ENCODE measurements around the gene LRMDA. TPM values are rescaled to one million over a fixed set of nuclear protein-coding genes. Genes with fewer than 3 reads are reported as not detected.

Gene LRMDA
- total RNA-seq, 3 donors from 2014 or later, result 9.4 to 14.9 (median 10.3) TPM

DNA sequence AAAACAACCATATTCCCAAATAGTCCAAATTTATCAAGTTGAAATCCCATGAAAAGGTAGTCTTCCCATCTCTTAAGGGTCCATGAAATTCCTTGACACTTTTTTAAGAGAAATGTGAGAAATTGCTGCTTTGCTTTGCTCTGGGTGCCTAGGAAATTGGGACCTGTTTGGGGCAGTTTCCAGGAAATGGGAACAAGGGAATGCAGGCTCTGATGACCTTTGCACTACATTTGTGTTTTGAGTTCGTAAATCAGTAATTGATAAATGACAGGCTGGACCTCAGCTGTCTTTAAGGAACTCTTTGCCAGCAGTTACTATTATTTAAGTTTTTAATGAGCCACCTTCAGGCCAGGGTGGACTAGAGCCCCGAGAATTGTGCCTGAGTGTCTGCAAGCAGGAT lies 203.5 kb downstream of the LRMDA start:
- intact Hi-C loops (cut with DNase I, micrococcal nuclease), result no loop called here
- TF ChIP-seq, protein P1, sequence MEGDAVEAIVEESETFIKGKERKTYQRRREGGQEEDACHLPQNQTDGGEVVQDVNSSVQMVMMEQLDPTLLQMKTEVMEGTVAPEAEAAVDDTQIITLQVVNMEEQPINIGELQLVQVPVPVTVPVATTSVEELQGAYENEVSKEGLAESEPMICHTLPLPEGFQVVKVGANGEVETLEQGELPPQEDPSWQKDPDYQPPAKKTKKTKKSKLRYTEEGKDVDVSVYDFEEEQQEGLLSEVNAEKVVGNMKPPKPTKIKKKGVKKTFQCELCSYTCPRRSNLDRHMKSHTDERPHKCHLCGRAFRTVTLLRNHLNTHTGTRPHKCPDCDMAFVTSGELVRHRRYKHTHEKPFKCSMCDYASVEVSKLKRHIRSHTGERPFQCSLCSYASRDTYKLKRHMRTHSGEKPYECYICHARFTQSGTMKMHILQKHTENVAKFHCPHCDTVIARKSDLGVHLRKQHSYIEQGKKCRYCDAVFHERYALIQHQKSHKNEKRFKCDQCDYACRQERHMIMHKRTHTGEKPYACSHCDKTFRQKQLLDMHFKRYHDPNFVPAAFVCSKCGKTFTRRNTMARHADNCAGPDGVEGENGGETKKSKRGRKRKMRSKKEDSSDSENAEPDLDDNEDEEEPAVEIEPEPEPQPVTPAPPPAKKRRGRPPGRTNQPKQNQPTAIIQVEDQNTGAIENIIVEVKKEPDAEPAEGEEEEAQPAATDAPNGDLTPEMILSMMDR (IDR thresholded peaks at IDR 0.05), result no peak
- H3K9me3 ChIP-seq, result no peaks in the 10 kb centered on the region
- H3K36me3 ChIP-seq (ENCODE audit: low read depth), result no peaks in the 10 kb centered on the region
- no peak overlapping the region for H3K4me3 ChIP-seq
- H3K4me1 ChIP-seq (ENCODE audit: low read depth), result no peaks in the 10 kb centered on the region
- DNase-seq (no peak), ATAC-seq (no peak)

DNA sequence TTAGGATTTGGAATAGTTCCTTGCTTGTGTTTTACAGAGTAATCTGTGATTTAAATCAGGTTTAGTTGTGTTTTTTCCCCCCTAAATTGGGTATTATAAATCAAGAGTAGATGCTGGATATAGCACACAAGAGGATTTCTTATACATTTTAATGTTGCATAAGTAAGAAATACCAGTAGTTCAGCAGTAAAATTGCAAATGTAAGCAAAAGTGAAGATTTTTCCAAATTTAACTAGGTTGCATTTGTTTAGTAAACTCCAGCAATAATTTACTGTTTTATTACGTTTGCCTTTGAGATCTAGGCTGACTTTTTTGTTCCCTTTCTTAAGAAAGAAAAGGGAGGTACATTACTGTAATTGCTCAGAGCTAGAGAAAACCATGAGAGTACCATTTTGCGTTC lies 207.3 kb downstream of the LRMDA start:
- DNase-seq (no peak), ATAC-seq (no peak)
- Histone ChIP-seq H3K36me3 (ENCODE audit: low read depth) (no peaks in the 10 kb centered on the region), H3K4me3 (no peak overlapping the region), H3K4me1 (ENCODE audit: low read depth) (no peaks in the 10 kb centered on the region), H3K9me3 (no peaks in the 10 kb centered on the region)
- TF ChIP-seq, protein P1 (IDR thresholded peaks at IDR 0.05), result no peak
- intact Hi-C loops (cut with DNase I, micrococcal nuclease), result no loop called here

DNA sequence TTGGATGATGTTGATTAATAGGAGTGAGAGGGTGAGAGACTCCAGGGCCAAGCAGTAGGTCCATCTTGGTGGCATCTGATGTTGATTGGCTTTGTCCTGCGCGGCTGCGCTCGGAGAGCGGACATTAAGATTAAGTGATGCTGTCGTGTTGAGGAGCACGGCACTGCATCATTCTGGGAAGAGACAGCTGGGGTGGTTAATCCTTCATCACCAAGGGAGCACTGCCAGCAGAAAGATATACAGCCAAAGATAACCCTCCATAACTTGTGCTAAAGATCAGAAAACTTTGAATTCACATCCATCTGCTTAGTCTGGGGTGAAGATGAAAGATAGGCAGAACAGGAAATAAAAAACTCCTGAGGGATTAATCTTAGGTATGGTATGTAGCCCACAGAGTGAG lies 208.3 kb downstream of the LRMDA start:
- ATAC-seq (no peak), DNase-seq (no peak)
- Histone ChIP-seq H3K9me3 (no peaks in the 10 kb centered on the region), H3K36me3 (ENCODE audit: low read depth) (no peaks in the 10 kb centered on the region), H3K4me1 (ENCODE audit: low read depth) (no peaks in the 10 kb centered on the region), H3K4me3 (no peak overlapping the region)
- intact Hi-C loops (cut with DNase I, micrococcal nuclease), result no loop called here
- TF ChIP-seq, protein P1 (IDR thresholded peaks at IDR 0.05), result no peak

DNA sequence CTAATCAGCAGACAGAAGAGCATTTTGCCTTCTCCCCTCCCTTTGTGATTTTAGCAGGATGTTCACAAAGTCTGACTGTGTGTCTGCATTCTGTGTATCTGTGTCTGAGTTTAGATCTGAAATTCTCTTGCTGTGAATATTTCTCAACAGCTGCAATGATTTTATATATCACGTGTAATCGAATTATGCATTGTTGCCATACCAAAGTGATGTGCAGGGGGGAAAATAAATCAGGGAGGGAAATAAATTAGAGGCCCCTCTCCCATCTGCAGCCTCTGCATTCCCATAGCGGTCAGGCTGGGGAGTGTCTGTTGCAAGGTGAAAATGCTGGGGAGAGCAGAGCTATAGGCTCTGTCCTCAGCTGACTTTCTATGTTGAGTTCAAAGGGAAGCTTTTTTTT lies 209.0 kb downstream of the LRMDA start:
- TF ChIP-seq, protein P1 (IDR thresholded peaks at IDR 0.05), result no peak
- ATAC-seq (peak; percentile 37), DNase-seq (no peak)
- Histone ChIP-seq H3K9me3 (no peaks in the 10 kb centered on the region), H3K4me1 (ENCODE audit: low read depth) (no peaks in the 10 kb centered on the region), H3K36me3 (ENCODE audit: low read depth) (no peaks in the 10 kb centered on the region), H3K4me3 (no peak overlapping the region)
- intact Hi-C loops (cut with DNase I, micrococcal nuclease), result no loop called here

DNA sequence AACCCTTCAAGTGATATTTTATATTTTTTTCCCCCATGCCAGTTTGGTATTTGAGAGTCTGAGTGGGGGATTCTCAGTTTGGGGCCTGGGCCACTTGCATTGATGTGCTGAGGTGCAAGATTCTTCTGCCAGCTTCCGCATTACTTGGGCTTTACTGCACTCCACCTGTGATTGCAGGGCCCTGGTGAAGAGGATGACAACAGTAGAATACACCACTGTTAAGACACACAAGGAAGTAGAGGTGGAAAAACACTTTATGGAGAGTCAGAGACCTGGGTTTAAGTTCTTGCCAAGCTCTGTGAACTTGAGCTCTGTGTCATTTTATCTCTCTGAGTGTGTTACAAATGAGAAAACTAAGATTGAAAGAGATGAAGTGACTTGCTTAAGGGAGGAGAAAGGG lies 209.4 kb downstream of the LRMDA start:
- ATAC-seq (peak; percentile 96), DNase-seq (peak in 2 of 3 donors; percentile 53 to 67)
- TF ChIP-seq, protein P1 (IDR thresholded peaks at IDR 0.05), result no peak
- intact Hi-C loops (cut with DNase I, micrococcal nuclease), result no loop called here
- Histone ChIP-seq H3K4me3 (no peak overlapping the region), H3K36me3 (ENCODE audit: low read depth) (no peaks in the 10 kb centered on the region), H3K9me3 (no peaks in the 10 kb centered on the region), H3K4me1 (ENCODE audit: low read depth) (no peaks in the 10 kb centered on the region)

DNA sequence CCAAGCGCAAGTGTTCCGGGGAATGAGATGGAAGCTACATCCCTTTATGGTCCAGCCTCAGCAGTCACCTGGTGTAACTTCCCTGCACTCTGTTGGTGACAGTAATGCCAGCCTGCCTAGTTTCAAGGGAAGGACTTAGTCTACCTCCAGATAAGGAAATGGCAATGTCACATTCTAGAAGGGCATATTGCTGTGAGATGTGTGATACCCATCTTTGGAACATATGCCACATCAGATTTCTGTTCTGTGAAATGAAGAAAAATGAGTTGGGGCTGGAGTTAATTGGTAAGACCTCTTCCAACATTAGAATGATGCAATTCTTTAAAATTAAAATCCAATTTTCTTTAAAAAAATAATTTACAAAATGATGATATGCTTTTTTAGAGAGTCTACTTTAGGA lies 212.0 kb downstream of the LRMDA start:
- TF ChIP-seq, protein P1 (IDR thresholded peaks at IDR 0.05), result no peak
- no peak for ATAC-seq

More for the DNA sequence above, 212.0 kb downstream of the LRMDA start:
- intact Hi-C loops (cut with DNase I, micrococcal nuclease), result no loop called here
- DNase-seq, result no peak
- no peaks in the 10 kb centered on the region for H3K9me3 ChIP-seq
- no peaks in the 10 kb centered on the region for H3K4me1 ChIP-seq (ENCODE audit: low read depth)
- H3K4me3 ChIP-seq, result no peak overlapping the region
- no peaks in the 10 kb centered on the region for H3K36me3 ChIP-seq (ENCODE audit: low read depth)

All from mucosa of descending colon (tissue), 3 donors.